ENCODE results near the gene PLA2G12A.

DNA sequence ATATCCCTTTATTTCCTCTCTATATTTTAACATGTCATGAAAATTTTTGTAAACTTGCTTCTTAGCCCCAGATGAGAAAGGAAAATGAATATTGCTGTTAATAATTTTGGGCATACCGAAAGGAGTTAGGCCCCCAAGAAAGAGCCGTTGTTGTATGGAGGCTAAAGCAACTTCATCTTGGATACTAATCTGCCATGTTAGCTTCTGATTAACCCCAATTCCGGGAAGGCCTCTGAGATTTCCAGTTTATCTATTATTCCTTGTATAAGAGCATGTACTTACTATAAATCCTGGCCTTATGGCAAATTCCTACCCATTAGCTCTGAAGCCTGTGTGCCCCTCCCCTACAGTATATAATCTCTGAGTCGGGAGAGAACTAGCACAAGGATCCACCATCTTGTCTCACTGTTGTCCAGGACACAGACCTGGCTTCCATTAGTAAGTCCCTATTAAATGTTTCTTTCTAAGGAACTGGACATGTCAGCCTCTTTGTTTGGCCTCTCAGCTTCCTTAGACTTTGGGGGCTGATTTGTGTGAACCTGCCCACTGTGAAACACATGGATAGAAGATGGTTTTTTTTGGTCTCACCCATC, 20.9 kb upstream of the PLA2G12A start:
- TF ChIP-seq, protein P1, sequence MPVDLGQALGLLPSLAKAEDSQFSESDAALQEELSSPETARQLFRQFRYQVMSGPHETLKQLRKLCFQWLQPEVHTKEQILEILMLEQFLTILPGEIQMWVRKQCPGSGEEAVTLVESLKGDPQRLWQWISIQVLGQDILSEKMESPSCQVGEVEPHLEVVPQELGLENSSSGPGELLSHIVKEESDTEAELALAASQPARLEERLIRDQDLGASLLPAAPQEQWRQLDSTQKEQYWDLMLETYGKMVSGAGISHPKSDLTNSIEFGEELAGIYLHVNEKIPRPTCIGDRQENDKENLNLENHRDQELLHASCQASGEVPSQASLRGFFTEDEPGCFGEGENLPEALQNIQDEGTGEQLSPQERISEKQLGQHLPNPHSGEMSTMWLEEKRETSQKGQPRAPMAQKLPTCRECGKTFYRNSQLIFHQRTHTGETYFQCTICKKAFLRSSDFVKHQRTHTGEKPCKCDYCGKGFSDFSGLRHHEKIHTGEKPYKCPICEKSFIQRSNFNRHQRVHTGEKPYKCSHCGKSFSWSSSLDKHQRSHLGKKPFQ (tag by site-specific recombination; IDR thresholded peaks at IDR 0.05) = no peak
- no peak for TF ChIP-seq ZNF24 (tag by site-specific recombination; IDR thresholded peaks at IDR 0.05)
- no peak for TF ChIP-seq ZNF239 (tag by site-specific recombination; IDR thresholded peaks at IDR 0.05)
- TF ChIP-seq ZNF670 (tag by site-specific recombination; IDR thresholded peaks at IDR 0.05; ENCODE audit: low read depth) = no peak
- TF ChIP-seq KLF10 (tag by site-specific recombination; IDR thresholded peaks at IDR 0.05) = no peak
- TF ChIP-seq KLF17 (tag by site-specific recombination; IDR thresholded peaks at IDR 0.05) = no peak
- no peak for TF ChIP-seq KLF9 (tag by site-specific recombination; IDR thresholded peaks at IDR 0.05; ENCODE audit: low read depth)
- TF ChIP-seq, protein P2, sequence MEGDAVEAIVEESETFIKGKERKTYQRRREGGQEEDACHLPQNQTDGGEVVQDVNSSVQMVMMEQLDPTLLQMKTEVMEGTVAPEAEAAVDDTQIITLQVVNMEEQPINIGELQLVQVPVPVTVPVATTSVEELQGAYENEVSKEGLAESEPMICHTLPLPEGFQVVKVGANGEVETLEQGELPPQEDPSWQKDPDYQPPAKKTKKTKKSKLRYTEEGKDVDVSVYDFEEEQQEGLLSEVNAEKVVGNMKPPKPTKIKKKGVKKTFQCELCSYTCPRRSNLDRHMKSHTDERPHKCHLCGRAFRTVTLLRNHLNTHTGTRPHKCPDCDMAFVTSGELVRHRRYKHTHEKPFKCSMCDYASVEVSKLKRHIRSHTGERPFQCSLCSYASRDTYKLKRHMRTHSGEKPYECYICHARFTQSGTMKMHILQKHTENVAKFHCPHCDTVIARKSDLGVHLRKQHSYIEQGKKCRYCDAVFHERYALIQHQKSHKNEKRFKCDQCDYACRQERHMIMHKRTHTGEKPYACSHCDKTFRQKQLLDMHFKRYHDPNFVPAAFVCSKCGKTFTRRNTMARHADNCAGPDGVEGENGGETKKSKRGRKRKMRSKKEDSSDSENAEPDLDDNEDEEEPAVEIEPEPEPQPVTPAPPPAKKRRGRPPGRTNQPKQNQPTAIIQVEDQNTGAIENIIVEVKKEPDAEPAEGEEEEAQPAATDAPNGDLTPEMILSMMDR (tag by site-specific recombination; IDR thresholded peaks at IDR 0.05) = no peak
- no peak for TF ChIP-seq ZBTB17 (tag by site-specific recombination; IDR thresholded peaks at IDR 0.05)
- TF ChIP-seq ZNF19 (tag by site-specific recombination; IDR thresholded peaks at IDR 0.05; ENCODE audit: low read depth) = no peak
- TF ChIP-seq ZNF792 (tag by site-specific recombination; IDR thresholded peaks at IDR 0.05) = no peak
- TF ChIP-seq, protein P3, sequence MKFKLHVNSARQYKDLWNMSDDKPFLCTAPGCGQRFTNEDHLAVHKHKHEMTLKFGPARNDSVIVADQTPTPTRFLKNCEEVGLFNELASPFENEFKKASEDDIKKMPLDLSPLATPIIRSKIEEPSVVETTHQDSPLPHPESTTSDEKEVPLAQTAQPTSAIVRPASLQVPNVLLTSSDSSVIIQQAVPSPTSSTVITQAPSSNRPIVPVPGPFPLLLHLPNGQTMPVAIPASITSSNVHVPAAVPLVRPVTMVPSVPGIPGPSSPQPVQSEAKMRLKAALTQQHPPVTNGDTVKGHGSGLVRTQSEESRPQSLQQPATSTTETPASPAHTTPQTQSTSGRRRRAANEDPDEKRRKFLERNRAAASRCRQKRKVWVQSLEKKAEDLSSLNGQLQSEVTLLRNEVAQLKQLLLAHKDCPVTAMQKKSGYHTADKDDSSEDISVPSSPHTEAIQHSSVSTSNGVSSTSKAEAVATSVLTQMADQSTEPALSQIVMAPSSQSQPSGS (tag by site-specific recombination; IDR thresholded peaks at IDR 0.05; ENCODE audit: low read depth) = no peak
- TF ChIP-seq OVOL3 (tag by site-specific recombination; IDR thresholded peaks at IDR 0.05) = no peak
- TF ChIP-seq REST (tag by site-specific recombination; IDR thresholded peaks at IDR 0.05) = no peak

All from HEK293 (cell line).